Panc1 (cell line): ENCODE measurements around the gene PFKL. TPM values are rescaled to one million over a fixed set of nuclear protein-coding genes. Genes with fewer than 3 reads are reported as not detected.

Experiments
- ATAC-seq: fragments of 200-7000 bp; cut with Tn5 transposase; 2 replicates; pipeline ENCODE4 v1.9.1; 2020; ENCODE audit warnings: mild to moderate bottlenecking, moderate library complexity
- BruUV-seq: library from RNA; stranded (reverse); fragments of 400-500 nt; replicated peaks from 2 replicates; lab custom pipeline; 2021; lab: Mats Ljungman, UMichigan
- CTCF ChIA-PET: fragments of 300-600 bp; sonication (Branson Sonifier 250); formaldehyde crosslinking; loops from one replicate; lab custom pipeline; 2022; ENCODE audit warnings: antibody characterized with exemption; lab: Charles Lee
- POLR2A ChIA-PET: fragments of 300-600 bp; sonication (Branson Sonifier 250); formaldehyde crosslinking; loops from one replicate; lab custom pipeline; 2022; ENCODE audit warnings: antibody characterized with exemption; lab: Charles Lee
- DNase-seq: peaks from one replicate; pipeline ENCODE4 v3.0.0-alpha.2; 2010; ENCODE audit warnings: low read depth, low spot score
- H3K27ac ChIP-seq: 2 replicates; pipeline ENCODE4 v1.5.1; 2011; ENCODE audit warnings: mild to moderate bottlenecking, low read length, inconsistent platforms
- H3K27me3 ChIP-seq: fragments of 200-500 bp; sonication (Bioruptor generic); 2 replicates; pipeline ENCODE4 v1.6.0; 2014; ENCODE audit warnings: low read length, inconsistent platforms; ENCODE audit not compliant: control insufficient read depth, insufficient read depth
- H3K36me3 ChIP-seq: fragments of 200-500 bp; sonication (Bioruptor generic); 2 replicates; pipeline ENCODE4 v1.5.1; 2014; ENCODE audit warnings: inconsistent platforms, mild to moderate bottlenecking, low read length, moderate library complexity; ENCODE audit not compliant: control insufficient read depth, insufficient read depth
- H3K4me1 ChIP-seq: 2 replicates; pipeline ENCODE4 v1.5.1; 2011; ENCODE audit warnings: inconsistent platforms, mild to moderate bottlenecking, low read length, moderate library complexity; ENCODE audit not compliant: control insufficient read depth, insufficient read depth
- H3K4me3 ChIP-seq, 2 experiments: 2 replicates each; pipeline ENCODE4 v1.5.1; 2011 to 2012; ENCODE audit warnings: low read depth in 2 of 2, low read length in 2 of 2, mild to moderate bottlenecking in 2 of 2, inconsistent platforms in 1 of 2, moderate library complexity in 1 of 2
- H3K9me3 ChIP-seq: fragments of 200-500 bp; sonication (Bioruptor generic); 2 replicates; pipeline ENCODE4 v1.5.1; 2014; ENCODE audit warnings: low read depth, mild to moderate bottlenecking, inconsistent platforms, low read length, moderate library complexity; ENCODE audit not compliant: control insufficient read depth, insufficient read depth
- CTCF ChIP-seq: fragments of 450-650 bp; IDR thresholded peaks from 2 replicates; pipeline ENCODE4 v1.5.1; 2017; ENCODE audit warnings: mild to moderate bottlenecking
- POLR2AphosphoS5 ChIP-seq: IDR thresholded peaks from 2 replicates; pipeline ENCODE4 v1.6.1; 2012; ENCODE audit warnings: mild to moderate bottlenecking, low read depth, low read length, moderate library complexity
- REST ChIP-seq, 2 experiments: IDR thresholded peaks; 2 replicates each; pipeline ENCODE4 v1.6.1; 2011 to 2012; ENCODE audit warnings: low read depth in 2 of 2, control low read depth in 1 of 2, low read length in 1 of 2, mild to moderate bottlenecking in 1 of 2, moderate library complexity in 1 of 2; ENCODE audit not compliant: insufficient read depth in 1 of 2
- SIN3A ChIP-seq: IDR thresholded peaks from 2 replicates; pipeline ENCODE4 v1.6.1; 2012; ENCODE audit warnings: low read depth, mild to moderate bottlenecking, low read length, moderate library complexity, borderline replicate concordance; ENCODE audit not compliant: insufficient read depth
- TCF7L2 ChIP-seq: IDR thresholded peaks from 2 replicates; pipeline ENCODE4 v1.6.1; 2011; ENCODE audit warnings: mild to moderate bottlenecking, low read depth, low read length, inconsistent platforms
- in situ Hi-C: cut with HindIII; loops from 2 replicates; pipeline ENCODE4 v1.10.0; 2016; ENCODE audit warnings: low sequenced_read_pairs, low pct_unique_long_range_greater_than_20kb
- intact Hi-C: fragments of 100-400 bp; cut with micrococcal nuclease; formaldehyde crosslinking; loops from one replicate; pipeline ENCODE4 v1.10.0; 2022; ENCODE audit not compliant: unreplicated experiment
- total RNA-seq: library from RNA; stranded (reverse); gene quantifications from one replicate; pipeline ENCODE4 v1.2.1, GENCODE V29; 2021; ENCODE audit not compliant: unreplicated experiment

Gene PFKL
- total RNA-seq, 1 experiment from 2014 or later, result 70.1 TPM

GRCh38 chr21:44354775-44355771 is 55.2 kb downstream of the PFKL start:
- no TSS peak for BruUV-seq
- Histone ChIP-seq H3K4me3 (no peak overlapping the region), H3K27ac (no peak overlapping the region), H3K9me3 (no peaks in the 10 kb centered on the region), H3K4me1 (no peaks in the 10 kb centered on the region), H3K27me3 (no peaks in the 10 kb centered on the region), H3K36me3 (no peaks in the 10 kb centered on the region)
- no peak for TF ChIP-seq POLR2AphosphoS5
- no peak for TF ChIP-seq CTCF
- TF ChIP-seq TCF7L2, result no peak
- TF ChIP-seq REST (IDR thresholded peaks at IDR 0.05; ENCODE audit: insufficient read depth in 1 of 2, low read depth in 2 of 2, low read length in 1 of 2), result no peak
- TF ChIP-seq SIN3A, result no peak
- intact Hi-C loops (no loop called here), in situ Hi-C loops (no loop called here)
- ATAC-seq (no peak), DNase-seq (no peak)
- ChIA-PET CTCF (no interaction called here), POLR2A (no interaction called here)

- no TSS peak for BruUV-seq
- no peak for TF ChIP-seq CTCF
- no peak for TF ChIP-seq REST (IDR thresholded peaks at IDR 0.05; ENCODE audit: insufficient read depth in 1 of 2, low read depth in 2 of 2, low read length in 1 of 2)
- no peak for TF ChIP-seq TCF7L2
- TF ChIP-seq POLR2AphosphoS5, result no peak
- Histone ChIP-seq H3K36me3 (no peaks in the 10 kb centered on the region), H3K9me3 (no peaks in the 10 kb centered on the region), H3K27ac (no peak overlapping the region), H3K4me1 (no peaks in the 10 kb centered on the region), H3K27me3 (no peaks in the 10 kb centered on the region), H3K4me3 (no peak overlapping the region)
- intact Hi-C loops (no loop called here), in situ Hi-C loops (no loop called here)
- ChIA-PET POLR2A (no interaction called here), CTCF (no interaction called here)
- DNase-seq (no peak), ATAC-seq (no peak)
Measured at GRCh38 chr21:44356160-44356559, 56.3 kb downstream of the PFKL start.
